SU-DHL-6 (cell line): ENCODE data around the gene CD300E.

Experiments used
- EZH2phosphoT487 ChIP-seq: fragments of 200-600 bp; sonication (generic), shearing (Covaris generic); conservative IDR thresholded peaks from 2 replicates; pipeline ENCODE4 v1.6.1; 2018; ENCODE audit warnings: mild to moderate bottlenecking, antibody characterized with exemption, low read length, moderate library complexity, mixed read lengths
- TF ChIP-seq, protein P1 (sequence below): fragments of 200-600 bp; sonication (generic); IDR thresholded peaks from one replicate; pipeline ENCODE4 v1.5.1; 2017; ENCODE audit warnings: antibody characterized with exemption, mild to moderate bottlenecking, low read length, moderate library complexity; ENCODE audit not compliant: insufficient read depth, poor library complexity, severe bottlenecking

DNA sequence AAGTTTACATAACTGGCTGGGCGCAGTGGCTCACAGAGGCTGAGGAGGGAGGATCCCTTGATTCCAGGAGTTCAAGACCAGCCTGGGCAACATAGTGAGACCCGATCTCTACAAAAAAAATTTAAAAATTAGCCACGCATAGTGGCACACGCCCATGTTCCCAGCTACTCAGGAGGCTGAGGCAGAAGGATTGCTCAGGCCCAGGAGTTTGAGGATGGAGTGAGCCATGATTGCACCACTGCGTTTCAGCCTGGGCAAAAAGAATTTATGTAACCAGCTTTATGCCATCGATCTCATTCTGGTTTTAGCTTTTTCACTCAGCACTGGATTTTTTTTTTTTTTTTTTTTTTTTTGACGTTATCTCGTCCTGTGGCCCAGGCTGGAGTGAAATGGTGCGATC is 9.1 kb upstream of the CD300E start:
- TF ChIP-seq, protein P1, sequence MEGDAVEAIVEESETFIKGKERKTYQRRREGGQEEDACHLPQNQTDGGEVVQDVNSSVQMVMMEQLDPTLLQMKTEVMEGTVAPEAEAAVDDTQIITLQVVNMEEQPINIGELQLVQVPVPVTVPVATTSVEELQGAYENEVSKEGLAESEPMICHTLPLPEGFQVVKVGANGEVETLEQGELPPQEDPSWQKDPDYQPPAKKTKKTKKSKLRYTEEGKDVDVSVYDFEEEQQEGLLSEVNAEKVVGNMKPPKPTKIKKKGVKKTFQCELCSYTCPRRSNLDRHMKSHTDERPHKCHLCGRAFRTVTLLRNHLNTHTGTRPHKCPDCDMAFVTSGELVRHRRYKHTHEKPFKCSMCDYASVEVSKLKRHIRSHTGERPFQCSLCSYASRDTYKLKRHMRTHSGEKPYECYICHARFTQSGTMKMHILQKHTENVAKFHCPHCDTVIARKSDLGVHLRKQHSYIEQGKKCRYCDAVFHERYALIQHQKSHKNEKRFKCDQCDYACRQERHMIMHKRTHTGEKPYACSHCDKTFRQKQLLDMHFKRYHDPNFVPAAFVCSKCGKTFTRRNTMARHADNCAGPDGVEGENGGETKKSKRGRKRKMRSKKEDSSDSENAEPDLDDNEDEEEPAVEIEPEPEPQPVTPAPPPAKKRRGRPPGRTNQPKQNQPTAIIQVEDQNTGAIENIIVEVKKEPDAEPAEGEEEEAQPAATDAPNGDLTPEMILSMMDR, result no peak
- no peak for TF ChIP-seq EZH2phosphoT487
